Testis (tissue), 2 donors: Measurements from ENCODE around the gene CMTM4.

Source experiments
- POLR2A ChIP-seq: fragments of 450-650 bp; IDR thresholded peaks from one replicate; pipeline ENCODE4 v1.6.1; 2017; ENCODE audit warnings: antibody characterized with exemption, mild to moderate bottlenecking, moderate library complexity
- TF ChIP-seq, protein P1 (sequence below), 3 experiments: fragments of 450-650 bp in 2 of 3; fragments of 200-600 bp in 1 of 3; sonication (generic) in 1 of 3; IDR thresholded peaks; one replicate each; pipeline ENCODE4 v1.5.1; 2016 to 2019; ENCODE audit warnings: antibody characterized with exemption in 3 of 3, mild to moderate bottlenecking in 2 of 3, moderate library complexity in 1 of 3

DNA sequence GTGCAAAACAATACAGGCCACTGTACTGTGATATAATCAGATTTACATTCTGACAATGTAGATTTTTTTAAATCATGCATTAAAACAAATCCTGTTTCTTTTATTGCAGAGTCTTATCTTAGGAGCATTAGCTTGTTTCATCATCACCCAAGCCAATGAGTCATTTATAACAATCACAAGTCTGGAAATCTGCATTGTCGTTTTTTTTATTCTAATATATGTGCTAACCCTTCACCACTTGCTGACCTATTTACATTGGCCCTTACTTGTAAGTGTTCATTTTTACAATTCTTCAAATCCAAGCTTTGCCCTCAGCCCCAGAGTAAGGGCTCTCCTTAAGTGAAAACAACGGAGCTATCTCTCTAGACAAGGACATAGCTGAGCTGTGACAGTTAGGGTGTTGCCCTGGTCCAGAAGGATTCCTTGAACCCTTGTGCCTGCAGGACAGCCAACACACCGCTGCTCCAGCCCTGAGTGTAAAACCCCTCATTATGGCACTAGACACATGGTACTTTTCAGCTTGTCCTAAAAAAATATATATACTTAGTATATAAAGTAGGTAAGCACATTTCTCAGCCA, 126.6 kb downstream of the CMTM4 start:
- no peak for TF ChIP-seq POLR2A
- TF ChIP-seq, protein P1, sequence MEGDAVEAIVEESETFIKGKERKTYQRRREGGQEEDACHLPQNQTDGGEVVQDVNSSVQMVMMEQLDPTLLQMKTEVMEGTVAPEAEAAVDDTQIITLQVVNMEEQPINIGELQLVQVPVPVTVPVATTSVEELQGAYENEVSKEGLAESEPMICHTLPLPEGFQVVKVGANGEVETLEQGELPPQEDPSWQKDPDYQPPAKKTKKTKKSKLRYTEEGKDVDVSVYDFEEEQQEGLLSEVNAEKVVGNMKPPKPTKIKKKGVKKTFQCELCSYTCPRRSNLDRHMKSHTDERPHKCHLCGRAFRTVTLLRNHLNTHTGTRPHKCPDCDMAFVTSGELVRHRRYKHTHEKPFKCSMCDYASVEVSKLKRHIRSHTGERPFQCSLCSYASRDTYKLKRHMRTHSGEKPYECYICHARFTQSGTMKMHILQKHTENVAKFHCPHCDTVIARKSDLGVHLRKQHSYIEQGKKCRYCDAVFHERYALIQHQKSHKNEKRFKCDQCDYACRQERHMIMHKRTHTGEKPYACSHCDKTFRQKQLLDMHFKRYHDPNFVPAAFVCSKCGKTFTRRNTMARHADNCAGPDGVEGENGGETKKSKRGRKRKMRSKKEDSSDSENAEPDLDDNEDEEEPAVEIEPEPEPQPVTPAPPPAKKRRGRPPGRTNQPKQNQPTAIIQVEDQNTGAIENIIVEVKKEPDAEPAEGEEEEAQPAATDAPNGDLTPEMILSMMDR (IDR thresholded peaks at IDR 0.05): no peak
